Gastroesophageal sphincter (tissue), 3 donors: Measurements from ENCODE around the gene KHDC4.

ENCODE experiments used
- POLR2AphosphoS5 ChIP-seq: sonication (generic); formaldehyde crosslinking; IDR thresholded peaks from one replicate; pipeline ENCODE4 v1.6.1; 2017; ENCODE audit warnings: antibody characterized with exemption
- TF ChIP-seq, protein P1 (sequence below), 4 experiments: fragments of 200-600 bp in 2 of 4; fragments of 450-650 bp in 2 of 4; sonication (generic) in 1 of 4; IDR thresholded peaks; one replicate each; pipeline ENCODE4 v1.5.1; 2017 to 2019; ENCODE audit warnings: antibody characterized with exemption in 4 of 4, mild to moderate bottlenecking in 2 of 4, moderate library complexity in 2 of 4

DNA sequence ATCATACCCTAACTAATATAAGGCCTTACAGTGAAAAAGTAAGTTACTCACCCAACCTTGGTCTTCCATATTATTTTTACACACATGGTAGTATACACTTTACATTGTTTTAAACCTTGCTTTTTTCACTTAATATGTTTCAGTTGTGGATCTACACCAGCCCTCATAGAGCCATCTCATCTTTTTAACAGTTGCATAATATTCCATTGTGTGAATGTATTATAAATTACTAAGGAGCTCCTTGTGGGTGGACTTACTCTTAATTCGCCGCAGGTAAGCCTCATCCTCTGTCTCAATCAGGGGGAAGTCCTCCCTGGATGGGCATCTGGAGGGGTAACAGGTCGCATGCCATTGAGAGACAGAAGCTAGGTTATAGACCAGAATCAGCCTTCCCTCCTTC lies 20.4 kb upstream of the KHDC4 start:
- TF ChIP-seq, protein P1, sequence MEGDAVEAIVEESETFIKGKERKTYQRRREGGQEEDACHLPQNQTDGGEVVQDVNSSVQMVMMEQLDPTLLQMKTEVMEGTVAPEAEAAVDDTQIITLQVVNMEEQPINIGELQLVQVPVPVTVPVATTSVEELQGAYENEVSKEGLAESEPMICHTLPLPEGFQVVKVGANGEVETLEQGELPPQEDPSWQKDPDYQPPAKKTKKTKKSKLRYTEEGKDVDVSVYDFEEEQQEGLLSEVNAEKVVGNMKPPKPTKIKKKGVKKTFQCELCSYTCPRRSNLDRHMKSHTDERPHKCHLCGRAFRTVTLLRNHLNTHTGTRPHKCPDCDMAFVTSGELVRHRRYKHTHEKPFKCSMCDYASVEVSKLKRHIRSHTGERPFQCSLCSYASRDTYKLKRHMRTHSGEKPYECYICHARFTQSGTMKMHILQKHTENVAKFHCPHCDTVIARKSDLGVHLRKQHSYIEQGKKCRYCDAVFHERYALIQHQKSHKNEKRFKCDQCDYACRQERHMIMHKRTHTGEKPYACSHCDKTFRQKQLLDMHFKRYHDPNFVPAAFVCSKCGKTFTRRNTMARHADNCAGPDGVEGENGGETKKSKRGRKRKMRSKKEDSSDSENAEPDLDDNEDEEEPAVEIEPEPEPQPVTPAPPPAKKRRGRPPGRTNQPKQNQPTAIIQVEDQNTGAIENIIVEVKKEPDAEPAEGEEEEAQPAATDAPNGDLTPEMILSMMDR (IDR thresholded peaks at IDR 0.05), result no peak
- TF ChIP-seq POLR2AphosphoS5, result no peak
